SK-N-MC (cell line): ENCODE data around the gene TMEM132C.

ENCODE experiments used
- EZH2 ChIP-seq: fragments of 200-600 bp; sonication (generic); IDR thresholded peaks from one replicate; pipeline ENCODE4 v1.6.1; 2017; ENCODE audit warnings: antibody characterized with exemption
- POLR2AphosphoS5 ChIP-seq: IDR thresholded peaks from 2 replicates; pipeline ENCODE4 v1.6.1; 2012; ENCODE audit warnings: mild to moderate bottlenecking, low read depth, low read length, borderline replicate concordance

- TF ChIP-seq POLR2AphosphoS5 = no peak
- no peak for TF ChIP-seq EZH2
Measured at GRCh38 chr12:128690641-128691040, 423.7 kb downstream of the TMEM132C start.
